Keratinocyte (primary cell): ENCODE results near the gene LYZL1. TPM values are rescaled to one million over a fixed set of nuclear protein-coding genes. Genes with fewer than 3 reads are reported as not detected.

Experiments used
- DNase-seq: peaks from one replicate; pipeline ENCODE4 v3.0.0-alpha.2; 2011; ENCODE audit warnings: low read depth, missing footprints, low spot score
- FAIRE-seq: peaks from 2 replicates; lab custom pipeline; 2011; peaks lifted over from hg19 to GRCh38; lab: Jason Lieb, UNC
- H2AFZ ChIP-seq: 2 replicates; pipeline ENCODE4 v1.6.0; 2012; ENCODE audit warnings: low read length, control low read depth, inconsistent platforms; ENCODE audit not compliant: control insufficient read depth
- H3K27ac ChIP-seq: 2 replicates; pipeline ENCODE4 v1.5.1; 2011; ENCODE audit warnings: low read length; ENCODE audit not compliant: control insufficient read depth, insufficient read depth
- H3K27me3 ChIP-seq: 3 replicates; pipeline ENCODE4 v1.6.0; 2011; ENCODE audit warnings: low read length; ENCODE audit not compliant: control insufficient read depth, insufficient read depth; ENCODE audit errors: extremely low read depth
- H3K36me3 ChIP-seq, 2 experiments: 2 replicates in 1 of 2; 3 replicates in 1 of 2; pipeline ENCODE4 v1.5.1; 2011; ENCODE audit warnings: low read length in 2 of 2, mild to moderate bottlenecking in 1 of 2; ENCODE audit not compliant: control insufficient read depth in 2 of 2, insufficient read depth in 2 of 2; ENCODE audit errors: extremely low read depth in 1 of 2
- H3K4me1 ChIP-seq: 3 replicates; pipeline ENCODE4 v1.5.1; 2011; ENCODE audit warnings: low read length; ENCODE audit not compliant: control insufficient read depth, insufficient read depth; ENCODE audit errors: extremely low read depth
- H3K4me2 ChIP-seq: 3 replicates; pipeline ENCODE4 v1.6.0; 2011; ENCODE audit warnings: low read depth, low read length; ENCODE audit not compliant: control insufficient read depth, insufficient read depth; ENCODE audit errors: extremely low read depth
- H3K4me3 ChIP-seq, 3 experiments: fragments of 200-600 bp in 1 of 3; sonication (generic) in 1 of 3; 2 replicates in 2 of 3; 3 replicates in 1 of 3; pipeline ENCODE4 v1.5.1; 2011 to 2016; ENCODE audit warnings: low read length in 3 of 3, mild to moderate bottlenecking in 3 of 3, control low read depth in 2 of 3, inconsistent platforms in 1 of 3, low read depth in 1 of 3, mixed read lengths in 1 of 3, mixed run types in 1 of 3, moderate library complexity in 1 of 3; ENCODE audit not compliant: control insufficient read depth in 2 of 3, insufficient read depth in 2 of 3; ENCODE audit errors: extremely low read depth in 1 of 3
- H3K79me2 ChIP-seq: 2 replicates; pipeline ENCODE4 v1.6.0; 2012; ENCODE audit warnings: low read length; ENCODE audit not compliant: control insufficient read depth, insufficient read depth
- H3K9ac ChIP-seq: 3 replicates; pipeline ENCODE4 v1.6.0; 2011; ENCODE audit warnings: low read length; ENCODE audit not compliant: control insufficient read depth, insufficient read depth; ENCODE audit errors: extremely low read depth
- H3K9me1 ChIP-seq: 3 replicates; pipeline ENCODE4 v1.6.0; 2011; ENCODE audit warnings: low read length; ENCODE audit not compliant: control insufficient read depth, insufficient read depth; ENCODE audit errors: extremely low read depth
- H3K9me3 ChIP-seq: 2 replicates; pipeline ENCODE4 v1.5.1; 2012; ENCODE audit warnings: low read depth, low read length; ENCODE audit not compliant: control insufficient read depth
- H4K20me1 ChIP-seq: 3 replicates; pipeline ENCODE4 v1.6.0; 2011; ENCODE audit warnings: low read length; ENCODE audit not compliant: control insufficient read depth, insufficient read depth; ENCODE audit errors: extremely low read depth
- CTCF ChIP-seq, 3 experiments: IDR thresholded peaks in 1 of 3; conservative IDR thresholded peaks in 1 of 3; optimal IDR thresholded peaks in 1 of 3; 2 replicates in 2 of 3; 3 replicates in 1 of 3; pipeline versions ENCODE3 to v1.5.1; 2011; ENCODE audit warnings: low read length in 3 of 3, mild to moderate bottlenecking in 3 of 3, moderate library complexity in 2 of 3, control low read depth in 1 of 3, inconsistent platforms in 1 of 3; ENCODE audit not compliant: insufficient read depth in 2 of 3; ENCODE audit errors: extremely low read depth in 1 of 3
- EZH2 ChIP-seq: IDR thresholded peaks from one replicate; pipeline ENCODE4 v1.6.1; 2012; ENCODE audit warnings: inconsistent platforms, mild to moderate bottlenecking, low read length, moderate library complexity
- dilution Hi-C: fragments of 300-500 bp; cut with MboI; formaldehyde crosslinking; loops from one replicate; pipeline ENCODE4 v1.7.0; 2020; ENCODE audit warnings: low sequenced_read_pairs; ENCODE audit not compliant: extremely low pct_ligation_motif_present
- polyA plus RNA-seq, 5 experiments: library from polyadenylated mRNA; depleted of rRNA in 3 of 5; stranded (reverse) in 3 of 5; stranded (forward) in 1 of 5; unstranded in 1 of 5; fragments of >200 nt; gene quantifications; 1 replicate in 1 of 5; 2 replicates in 3 of 5; 3 replicates in 1 of 5; pipeline versions ENCODE4 v1.2.1 to v1.2.3, GENCODE V29; 2011 to 2012; ENCODE audit warnings: missing spikeins in 2 of 5, low read depth in 1 of 5, low replicate concordance in 1 of 5

Gene LYZL1
- polyA plus RNA-seq, 1 donor (not counting 4 experiments of a cell fraction or from before 2014, with no cell fraction given) = not detected

GRCh38 chr10:29322918-29323317 lies 34.0 kb downstream of the LYZL1 start:
- Histone ChIP-seq H3K4me1 (no peaks in the 10 kb centered on the region), H3K9me3 (no peaks in the 10 kb centered on the region), H3K9me1 (no peaks in the 10 kb centered on the region), H3K9ac (no peak overlapping the region), H3K27me3 (peaks cover 5% of the 10 kb centered on the region), H3K79me2 (no peaks in the 10 kb centered on the region), H3K36me3 (no peaks in the 10 kb centered on the region), H3K4me2 (no peak overlapping the region), H3K27ac (no peak overlapping the region), H3K4me3 (no peak overlapping the region), H2AFZ (no peak overlapping the region), H4K20me1 (no peaks in the 10 kb centered on the region)
- no peak for TF ChIP-seq CTCF (optimal IDR thresholded peaks at IDR 0.05 in 1 of 3, IDR thresholded peaks at IDR 0.05 in 1 of 3, conservative IDR thresholded peaks at IDR 0.05 in 1 of 3; ENCODE audit: extremely low read depth in 1 of 3, insufficient read depth in 2 of 3, low read length in 3 of 3)
- no peak for TF ChIP-seq EZH2
- FAIRE-seq (no peak), DNase-seq (no peak)
- dilution Hi-C loops = loop anchor here (25.0 kb wide), 1 partner anchor 186 kb away; no protein-coding TSS in a partner anchor

GRCh38 chr10:29323367-29323766 lies 34.5 kb downstream of the LYZL1 start:
- Histone ChIP-seq H2AFZ (no peak overlapping the region), H3K79me2 (no peaks in the 10 kb centered on the region), H3K27me3 (peaks cover 5% of the 10 kb centered on the region), H3K9me1 (no peaks in the 10 kb centered on the region), H4K20me1 (no peaks in the 10 kb centered on the region), H3K27ac (no peak overlapping the region), H3K9ac (no peak overlapping the region), H3K4me3 (no peak overlapping the region), H3K9me3 (no peaks in the 10 kb centered on the region), H3K4me1 (no peaks in the 10 kb centered on the region), H3K36me3 (no peaks in the 10 kb centered on the region), H3K4me2 (no peak overlapping the region)
- dilution Hi-C loops = loop anchor here (25.0 kb wide), 1 partner anchor 186 kb away; no protein-coding TSS in a partner anchor
- TF ChIP-seq CTCF (optimal IDR thresholded peaks at IDR 0.05 in 1 of 3, IDR thresholded peaks at IDR 0.05 in 1 of 3, conservative IDR thresholded peaks at IDR 0.05 in 1 of 3; ENCODE audit: extremely low read depth in 1 of 3, insufficient read depth in 2 of 3, low read length in 3 of 3) = no peak
- TF ChIP-seq EZH2 = no peak
- FAIRE-seq (no peak), DNase-seq (no peak)
